ENCODE results near the gene SPTBN4.
"Not testable (repeated sequence)": the region's sequence is repeated elsewhere in the genome, so short reads cannot be mapped to it uniquely, and the experiment has no call there.

Gene SPTBN4

GRCh38 chr19:40555978-40556689, 89.3 kb downstream of the SPTBN4 start:
- no peaks in the 10 kb centered on the region for H3K9me3 ChIP-seq (ENCODE audit: control insufficient read depth in 5 of 5, low read length in 5 of 5)
- H3K27me3 ChIP-seq (ENCODE audit: control insufficient read depth in 5 of 5, insufficient read depth in 4 of 5, low read length in 5 of 5): peaks cover 16 to 28% (median 25%) of the 10 kb centered on the region in 5 donors
- no peak overlapping the region for H3K9ac ChIP-seq (ENCODE audit: low read length in 5 of 5)
- H3K36me3 ChIP-seq (ENCODE audit: control insufficient read depth in 5 of 5, insufficient read depth in 5 of 5, low read length in 5 of 5): peaks cover 0 to 6% (median 0%) of the 10 kb centered on the region in 5 donors
- no peak overlapping the region for H3K27ac ChIP-seq (ENCODE audit: low read depth, low read length)
- no peak overlapping the region for H3K4me3 ChIP-seq (ENCODE audit: low read depth in 1 of 5, low read length in 5 of 5)
- H3K4me1 ChIP-seq (ENCODE audit: control insufficient read depth in 5 of 5, insufficient read depth in 5 of 5, low read length in 5 of 5): peaks cover 0 to 3% (median 0%) of the 10 kb centered on the region in 5 donors

GRCh38 chr19:40556953-40557530, 90.2 kb downstream of the SPTBN4 start:
- peaks cover 16 to 31% (median 27%) of the 10 kb centered on the region in 5 donors for H3K27me3 ChIP-seq (ENCODE audit: control insufficient read depth in 5 of 5, insufficient read depth in 4 of 5, low read length in 5 of 5)
- no peak overlapping the region for H3K27ac ChIP-seq (ENCODE audit: low read depth, low read length)
- H3K9ac ChIP-seq (ENCODE audit: low read length in 5 of 5): no peak overlapping the region
- H3K4me1 ChIP-seq (ENCODE audit: control insufficient read depth in 5 of 5, insufficient read depth in 5 of 5, low read length in 5 of 5): peaks cover 0 to 3% (median 0%) of the 10 kb centered on the region in 5 donors
- no peaks in the 10 kb centered on the region for H3K9me3 ChIP-seq (ENCODE audit: control insufficient read depth in 5 of 5, low read length in 5 of 5)
- H3K36me3 ChIP-seq (ENCODE audit: control insufficient read depth in 5 of 5, insufficient read depth in 5 of 5, low read length in 5 of 5): peaks cover 0 to 6% (median 0%) of the 10 kb centered on the region in 5 donors
- H3K4me3 ChIP-seq (ENCODE audit: low read depth in 1 of 5, low read length in 5 of 5): no peak overlapping the region

- Histone ChIP-seq H3K27ac (ENCODE audit: low read depth, low read length) (no peak overlapping the region), H3K9ac (ENCODE audit: low read length in 5 of 5) (no peak overlapping the region), H3K9me3 (ENCODE audit: control insufficient read depth in 5 of 5, low read length in 5 of 5) (no peaks in the 10 kb centered on the region), H3K4me1 (ENCODE audit: control insufficient read depth in 5 of 5, insufficient read depth in 5 of 5, low read length in 5 of 5) (no peaks in the 10 kb centered on the region), H3K27me3 (ENCODE audit: control insufficient read depth in 5 of 5, insufficient read depth in 4 of 5, low read length in 5 of 5) (peaks cover 6 to 14% (median 10%) of the 10 kb centered on the region in 5 donors), H3K36me3 (ENCODE audit: control insufficient read depth in 5 of 5, insufficient read depth in 5 of 5, low read length in 5 of 5) (peaks cover 0 to 6% (median 0%) of the 10 kb centered on the region in 5 donors), H3K4me3 (ENCODE audit: low read depth in 1 of 5, low read length in 5 of 5) (no peak overlapping the region)
These were observed 92.6 kb downstream of the SPTBN4 start for GRCh38 chr19:40559394-40559793.

- Histone ChIP-seq H3K36me3 (ENCODE audit: control insufficient read depth in 5 of 5, insufficient read depth in 5 of 5, low read length in 5 of 5) (peaks cover 0 to 6% (median 0%) of the 10 kb centered on the region in 5 donors), H3K27ac (ENCODE audit: low read depth, low read length) (no peak overlapping the region), H3K4me1 (ENCODE audit: control insufficient read depth in 5 of 5, insufficient read depth in 5 of 5, low read length in 5 of 5) (no peaks in the 10 kb centered on the region), H3K27me3 (ENCODE audit: control insufficient read depth in 5 of 5, insufficient read depth in 4 of 5, low read length in 5 of 5) (peaks cover 0 to 10% (median 8%) of the 10 kb centered on the region in 5 donors), H3K4me3 (ENCODE audit: low read depth in 1 of 5, low read length in 5 of 5) (no peak overlapping the region), H3K9ac (ENCODE audit: low read length in 5 of 5) (no peak overlapping the region), H3K9me3 (ENCODE audit: control insufficient read depth in 5 of 5, low read length in 5 of 5) (no peaks in the 10 kb centered on the region)
These were observed 93.3 kb downstream of the SPTBN4 start for GRCh38 chr19:40560092-40560507.

GRCh38 chr19:40561947-40562346, 95.1 kb downstream of the SPTBN4 start:
- Histone ChIP-seq H3K36me3 (ENCODE audit: control insufficient read depth in 5 of 5, insufficient read depth in 5 of 5, low read length in 5 of 5) (peaks cover 0 to 6% (median 0%) of the 10 kb centered on the region in 5 donors), H3K4me1 (ENCODE audit: control insufficient read depth in 5 of 5, insufficient read depth in 5 of 5, low read length in 5 of 5) (no peaks in the 10 kb centered on the region), H3K9ac (ENCODE audit: low read length in 5 of 5) (no peak overlapping the region), H3K4me3 (ENCODE audit: low read depth in 1 of 5, low read length in 5 of 5) (no peak overlapping the region), H3K27me3 (ENCODE audit: control insufficient read depth in 5 of 5, insufficient read depth in 4 of 5, low read length in 5 of 5) (peaks cover 12 to 29% (median 22%) of the 10 kb centered on the region in 5 donors), H3K9me3 (ENCODE audit: control insufficient read depth in 5 of 5, low read length in 5 of 5) (no peaks in the 10 kb centered on the region), H3K27ac (ENCODE audit: low read depth, low read length) (no peak overlapping the region)

- H3K27me3 ChIP-seq (ENCODE audit: control insufficient read depth in 5 of 5, insufficient read depth in 4 of 5, low read length in 5 of 5): peaks cover 20 to 41% (median 35%) of the 10 kb centered on the region in 5 donors
- H3K9ac ChIP-seq (ENCODE audit: low read length in 5 of 5); H3K9me3 ChIP-seq (ENCODE audit: control insufficient read depth in 5 of 5, low read length in 5 of 5); H3K36me3 ChIP-seq (ENCODE audit: control insufficient read depth in 5 of 5, insufficient read depth in 5 of 5, low read length in 5 of 5); H3K4me1 ChIP-seq (ENCODE audit: control insufficient read depth in 5 of 5, insufficient read depth in 5 of 5, low read length in 5 of 5); H3K4me3 ChIP-seq (ENCODE audit: low read depth in 1 of 5, low read length in 5 of 5); H3K27ac ChIP-seq (ENCODE audit: low read depth, low read length): not testable (repeated sequence)
These were observed 97.7 kb downstream of the SPTBN4 start for GRCh38 chr19:40564535-40564934.

GRCh38 chr19:40565355-40565754, 98.6 kb downstream of the SPTBN4 start:
- H3K4me1 ChIP-seq (ENCODE audit: control insufficient read depth in 5 of 5, insufficient read depth in 5 of 5, low read length in 5 of 5): peaks cover 0 to 14% (median 10%) of the 10 kb centered on the region in 5 donors
- no peaks in the 10 kb centered on the region for H3K9me3 ChIP-seq (ENCODE audit: control insufficient read depth in 5 of 5, low read length in 5 of 5)
- peaks cover 20 to 41% (median 32%) of the 10 kb centered on the region in 5 donors for H3K27me3 ChIP-seq (ENCODE audit: control insufficient read depth in 5 of 5, insufficient read depth in 4 of 5, low read length in 5 of 5)
- H3K4me3 ChIP-seq (ENCODE audit: low read depth in 1 of 5, low read length in 5 of 5): no peak overlapping the region
- peaks cover 0 to 3% (median 0%) of the 10 kb centered on the region in 5 donors for H3K36me3 ChIP-seq (ENCODE audit: control insufficient read depth in 5 of 5, insufficient read depth in 5 of 5, low read length in 5 of 5)
- H3K9ac ChIP-seq (ENCODE audit: low read length in 5 of 5): no peak overlapping the region
- no peak overlapping the region for H3K27ac ChIP-seq (ENCODE audit: low read depth, low read length)

GRCh38 chr19:40565910-40566495, 99.2 kb downstream of the SPTBN4 start:
- no peaks in the 10 kb centered on the region for H3K36me3 ChIP-seq (ENCODE audit: control insufficient read depth in 5 of 5, insufficient read depth in 5 of 5, low read length in 5 of 5)
- no peak overlapping the region for H3K9ac ChIP-seq (ENCODE audit: low read length in 5 of 5)
- H3K9me3 ChIP-seq (ENCODE audit: control insufficient read depth in 5 of 5, low read length in 5 of 5): no peaks in the 10 kb centered on the region
- H3K27me3 ChIP-seq (ENCODE audit: control insufficient read depth in 5 of 5, insufficient read depth in 4 of 5, low read length in 5 of 5): peaks cover 20 to 37% (median 32%) of the 10 kb centered on the region in 5 donors
- H3K4me1 ChIP-seq (ENCODE audit: control insufficient read depth in 5 of 5, insufficient read depth in 5 of 5, low read length in 5 of 5): peaks cover 0 to 14% (median 10%) of the 10 kb centered on the region in 5 donors
- H3K4me3 ChIP-seq (ENCODE audit: low read depth in 1 of 5, low read length in 5 of 5): no peak overlapping the region
- H3K27ac ChIP-seq (ENCODE audit: low read depth, low read length): no peak overlapping the region

- Histone ChIP-seq H3K27me3 (ENCODE audit: control insufficient read depth in 5 of 5, insufficient read depth in 4 of 5, low read length in 5 of 5) (peaks cover 20 to 37% (median 28%) of the 10 kb centered on the region in 5 donors), H3K36me3 (ENCODE audit: control insufficient read depth in 5 of 5, insufficient read depth in 5 of 5, low read length in 5 of 5) (no peaks in the 10 kb centered on the region), H3K4me3 (ENCODE audit: low read depth in 1 of 5, low read length in 5 of 5) (no peak overlapping the region), H3K27ac (ENCODE audit: low read depth, low read length) (no peak overlapping the region), H3K9me3 (ENCODE audit: control insufficient read depth in 5 of 5, low read length in 5 of 5) (no peaks in the 10 kb centered on the region), H3K4me1 (ENCODE audit: control insufficient read depth in 5 of 5, insufficient read depth in 5 of 5, low read length in 5 of 5) (peaks cover 0 to 14% (median 10%) of the 10 kb centered on the region in 5 donors), H3K9ac (ENCODE audit: low read length in 5 of 5) (no peak overlapping the region)
These were observed 100.4 kb downstream of the SPTBN4 start for GRCh38 chr19:40567040-40567749.
